GM12801 (cell line): ENCODE data around the gene TMEM255B.

Experiments
- TF ChIP-seq, protein P1 (sequence below): IDR thresholded peaks from one replicate; pipeline ENCODE4 v1.5.1; 2011; ENCODE audit warnings: control low read depth; ENCODE audit not compliant: insufficient read length; ENCODE audit errors: extremely low read depth

The TMEM255B gene

DNA sequence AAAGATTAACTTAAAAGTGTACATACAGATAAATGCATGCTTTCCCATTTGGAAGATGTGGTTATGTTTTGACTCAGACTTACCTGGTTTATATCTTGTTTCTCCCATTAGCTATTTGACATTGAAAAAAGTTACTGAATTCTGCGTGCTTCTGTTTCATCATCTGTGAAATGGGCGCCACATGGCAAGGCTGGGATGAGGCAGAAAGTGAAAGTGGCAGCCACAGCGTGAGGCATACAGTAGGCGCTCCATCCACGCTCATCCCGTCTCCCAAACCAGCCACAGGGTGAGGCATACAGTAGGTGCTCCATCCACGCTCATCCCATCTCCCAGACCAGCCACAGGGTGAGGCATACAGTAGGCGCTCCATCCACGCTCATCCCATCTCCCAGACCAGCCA is 14.0 kb upstream of the TMEM255B start:
- TF ChIP-seq, protein P1, sequence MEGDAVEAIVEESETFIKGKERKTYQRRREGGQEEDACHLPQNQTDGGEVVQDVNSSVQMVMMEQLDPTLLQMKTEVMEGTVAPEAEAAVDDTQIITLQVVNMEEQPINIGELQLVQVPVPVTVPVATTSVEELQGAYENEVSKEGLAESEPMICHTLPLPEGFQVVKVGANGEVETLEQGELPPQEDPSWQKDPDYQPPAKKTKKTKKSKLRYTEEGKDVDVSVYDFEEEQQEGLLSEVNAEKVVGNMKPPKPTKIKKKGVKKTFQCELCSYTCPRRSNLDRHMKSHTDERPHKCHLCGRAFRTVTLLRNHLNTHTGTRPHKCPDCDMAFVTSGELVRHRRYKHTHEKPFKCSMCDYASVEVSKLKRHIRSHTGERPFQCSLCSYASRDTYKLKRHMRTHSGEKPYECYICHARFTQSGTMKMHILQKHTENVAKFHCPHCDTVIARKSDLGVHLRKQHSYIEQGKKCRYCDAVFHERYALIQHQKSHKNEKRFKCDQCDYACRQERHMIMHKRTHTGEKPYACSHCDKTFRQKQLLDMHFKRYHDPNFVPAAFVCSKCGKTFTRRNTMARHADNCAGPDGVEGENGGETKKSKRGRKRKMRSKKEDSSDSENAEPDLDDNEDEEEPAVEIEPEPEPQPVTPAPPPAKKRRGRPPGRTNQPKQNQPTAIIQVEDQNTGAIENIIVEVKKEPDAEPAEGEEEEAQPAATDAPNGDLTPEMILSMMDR = no peak

DNA sequence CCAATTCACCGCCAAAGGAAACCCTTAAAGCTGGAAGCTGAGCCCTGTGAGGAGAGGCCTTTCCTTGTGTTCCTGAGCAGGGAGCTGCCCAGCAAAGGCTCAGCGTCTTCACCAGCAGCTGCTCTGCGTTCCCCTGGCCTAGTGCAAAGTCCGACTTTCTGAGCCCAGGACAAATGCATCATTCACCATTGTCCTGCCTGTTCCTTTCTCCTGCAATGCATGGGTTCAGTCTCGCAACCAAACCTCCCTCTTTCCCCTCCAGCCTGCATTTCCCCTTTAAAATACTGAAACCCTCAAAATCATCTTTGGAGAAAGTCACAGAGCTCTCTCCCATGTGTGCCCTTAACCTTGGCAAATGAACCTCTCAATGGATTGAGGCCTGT is 12.9 kb upstream of the TMEM255B start:
- TF ChIP-seq, protein P1 = no peak

DNA sequence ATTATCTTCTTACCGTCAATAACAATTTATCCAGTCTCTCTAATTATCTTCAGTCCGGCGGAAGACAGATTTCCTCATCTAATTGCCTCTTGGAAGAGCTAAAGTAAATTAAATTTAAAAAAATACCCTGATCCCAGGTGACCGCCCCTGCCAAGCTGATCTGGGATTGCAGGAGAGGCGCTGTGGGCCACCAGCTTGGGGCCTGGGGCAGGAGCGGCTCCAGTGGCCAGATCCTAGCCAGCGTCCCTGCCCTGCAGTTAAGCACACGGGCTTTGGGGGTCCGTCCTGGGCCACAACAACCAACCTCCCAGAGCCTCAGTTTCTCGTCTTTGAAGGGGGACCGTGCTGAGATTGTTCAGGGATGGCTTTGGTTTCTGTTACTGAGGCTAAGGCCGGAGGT is 12.4 kb upstream of the TMEM255B start:
- TF ChIP-seq, protein P1 = no peak

DNA sequence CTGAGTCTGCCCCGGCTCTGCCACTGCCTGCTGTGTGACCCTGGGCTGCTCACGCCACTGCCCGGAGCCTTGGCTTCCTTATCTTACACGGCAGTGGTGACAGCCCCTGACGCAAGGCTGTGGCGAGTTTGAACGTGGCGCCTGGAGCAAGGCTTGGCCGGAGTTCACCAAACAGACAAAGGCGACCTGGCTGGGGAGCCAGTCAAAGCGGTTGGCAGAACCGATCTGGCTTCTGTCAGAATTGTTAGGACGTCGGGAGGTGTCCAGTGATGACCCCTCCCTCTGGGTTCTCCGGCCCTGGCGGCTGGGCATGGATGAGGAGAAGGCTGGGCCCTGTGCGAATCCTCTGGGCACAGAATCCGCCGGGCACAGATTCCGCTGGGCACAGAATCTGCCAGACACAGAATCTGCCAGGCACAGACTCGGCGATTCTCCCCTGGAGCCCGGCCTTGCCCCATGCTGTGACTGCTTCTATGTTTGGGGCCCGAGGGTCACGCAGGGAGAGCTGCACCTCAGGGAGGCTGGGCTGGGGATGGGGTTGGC is 11.7 kb upstream of the TMEM255B start:
- TF ChIP-seq, protein P1 = no peak

DNA sequence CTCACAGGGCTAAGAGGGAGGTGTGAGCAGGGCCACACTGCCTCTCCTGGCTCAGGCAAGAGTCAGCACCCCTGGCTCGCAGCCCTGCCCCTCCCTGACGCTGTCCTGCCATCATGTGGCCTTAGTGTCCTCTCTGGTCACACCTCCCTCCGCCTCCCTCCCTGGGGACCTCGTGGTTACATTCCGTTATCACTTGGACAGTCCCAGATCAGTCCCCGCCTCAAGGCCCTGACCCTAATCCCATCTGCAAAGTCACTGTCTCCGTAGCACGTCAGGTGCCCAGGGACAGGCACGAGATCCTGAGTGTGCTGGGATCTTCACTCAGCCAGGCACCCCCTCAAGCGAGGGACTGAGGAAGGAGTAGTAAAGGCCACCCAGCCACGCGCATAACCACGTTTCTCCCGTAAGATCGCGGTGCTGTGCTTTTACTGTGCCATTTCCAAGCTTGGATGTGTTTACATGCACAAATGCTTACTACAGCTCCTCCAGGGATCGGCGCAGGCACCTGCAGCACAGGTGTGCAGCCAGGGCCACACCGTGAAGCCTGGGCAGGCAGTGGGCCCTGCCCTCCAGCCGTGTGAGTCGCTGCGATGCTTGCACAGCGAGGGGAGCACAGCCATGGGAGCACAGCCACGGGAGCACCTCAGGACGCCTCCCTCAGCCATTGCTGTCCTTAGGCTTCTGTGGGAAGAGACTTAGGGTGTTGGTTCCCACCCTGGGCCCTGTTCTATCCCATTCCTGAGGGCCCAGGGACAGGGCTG is 10.7 kb upstream of the TMEM255B start:
- TF ChIP-seq, protein P1 = no peak

DNA sequence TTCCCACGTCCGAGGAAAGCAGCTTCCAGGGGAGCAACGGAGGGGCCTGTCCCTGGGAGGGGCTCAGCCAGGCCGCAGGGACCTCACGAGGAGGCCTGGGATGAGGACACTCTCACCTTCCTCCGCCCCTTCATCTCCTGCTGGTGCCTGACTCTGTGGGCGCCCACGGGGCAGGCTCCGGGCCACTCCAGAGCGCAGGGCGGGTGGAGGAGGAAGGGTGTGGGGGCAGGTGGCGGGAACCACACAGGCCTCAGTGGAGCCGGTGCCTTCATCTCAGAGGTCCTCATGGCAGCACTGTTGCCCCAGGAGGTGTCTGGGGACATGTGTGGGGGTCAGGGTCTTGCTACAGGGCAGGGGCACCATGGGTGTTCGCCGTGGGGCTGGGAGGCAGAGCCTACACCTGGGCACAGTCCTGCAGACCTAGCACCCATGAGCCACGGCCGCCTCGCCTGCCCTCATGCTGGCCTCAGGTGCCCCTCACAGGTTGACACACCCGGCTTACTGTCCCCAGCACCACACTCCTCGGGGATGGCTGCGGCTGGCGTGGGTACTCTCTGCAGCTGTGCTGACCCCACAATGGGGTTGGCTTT is 10.1 kb upstream of the TMEM255B start:
- TF ChIP-seq, protein P1 = no peak

DNA sequence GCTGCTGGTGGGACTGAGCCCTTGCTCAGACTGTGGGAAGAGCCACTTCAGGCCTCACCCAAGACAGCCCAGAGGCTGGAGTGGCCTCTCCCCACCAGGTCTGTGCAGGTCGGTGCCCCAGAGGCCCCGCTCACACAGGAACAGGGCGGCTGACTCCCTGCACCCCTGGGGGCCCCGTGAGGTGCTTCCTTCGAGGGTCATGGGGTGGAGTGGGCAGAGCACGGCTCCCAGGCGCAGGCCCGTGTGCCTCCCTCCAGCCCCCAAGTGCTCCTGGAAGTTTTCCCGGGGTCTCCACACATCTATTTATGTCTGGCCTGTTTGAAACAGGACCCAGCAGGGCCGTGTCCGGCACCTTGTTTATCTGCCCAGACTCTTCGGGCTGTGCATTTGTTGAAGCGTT is 9.5 kb upstream of the TMEM255B start:
- TF ChIP-seq, protein P1 = no peak
